ENCODE data around the gene ZNF281.

The ZNF281 gene

DNA sequence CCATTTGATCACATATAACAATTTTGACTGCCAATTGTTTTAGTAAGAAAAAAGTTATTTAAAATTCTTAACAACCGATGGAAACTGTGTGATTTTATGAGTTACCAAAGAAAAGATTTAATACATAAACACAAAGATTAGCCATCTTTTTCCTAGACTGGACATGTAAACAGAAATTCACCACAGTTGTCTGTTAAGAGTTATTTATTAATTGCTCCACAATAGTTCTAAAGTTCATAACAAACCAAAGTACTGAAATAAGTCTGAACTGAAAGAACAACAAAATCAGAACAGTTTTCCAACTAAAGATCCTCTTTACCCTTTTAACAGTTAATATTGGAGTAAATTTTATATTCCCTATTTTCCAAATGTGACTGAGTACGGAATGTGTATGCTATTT lies 8.6 kb downstream of the ZNF281 start:
- H3F3A ChIP-seq (ENCODE audit: insufficient read depth, low read length), result no peaks in the 10 kb centered on the region
- TF ChIP-seq, protein P1, sequence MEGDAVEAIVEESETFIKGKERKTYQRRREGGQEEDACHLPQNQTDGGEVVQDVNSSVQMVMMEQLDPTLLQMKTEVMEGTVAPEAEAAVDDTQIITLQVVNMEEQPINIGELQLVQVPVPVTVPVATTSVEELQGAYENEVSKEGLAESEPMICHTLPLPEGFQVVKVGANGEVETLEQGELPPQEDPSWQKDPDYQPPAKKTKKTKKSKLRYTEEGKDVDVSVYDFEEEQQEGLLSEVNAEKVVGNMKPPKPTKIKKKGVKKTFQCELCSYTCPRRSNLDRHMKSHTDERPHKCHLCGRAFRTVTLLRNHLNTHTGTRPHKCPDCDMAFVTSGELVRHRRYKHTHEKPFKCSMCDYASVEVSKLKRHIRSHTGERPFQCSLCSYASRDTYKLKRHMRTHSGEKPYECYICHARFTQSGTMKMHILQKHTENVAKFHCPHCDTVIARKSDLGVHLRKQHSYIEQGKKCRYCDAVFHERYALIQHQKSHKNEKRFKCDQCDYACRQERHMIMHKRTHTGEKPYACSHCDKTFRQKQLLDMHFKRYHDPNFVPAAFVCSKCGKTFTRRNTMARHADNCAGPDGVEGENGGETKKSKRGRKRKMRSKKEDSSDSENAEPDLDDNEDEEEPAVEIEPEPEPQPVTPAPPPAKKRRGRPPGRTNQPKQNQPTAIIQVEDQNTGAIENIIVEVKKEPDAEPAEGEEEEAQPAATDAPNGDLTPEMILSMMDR (IDR thresholded peaks at IDR 0.05; ENCODE audit: low read length), result no peak
- TF ChIP-seq EZH2 (optimal IDR thresholded peaks at IDR 0.05; ENCODE audit: low read depth, low read length) (no peak), EZH2phosphoT487 (IDR thresholded peaks at IDR 0.05; ENCODE audit: low read length) (no peak)
- H2AFZ ChIP-seq (ENCODE audit: low read length), result no peak overlapping the region
- no peak overlapping the region for H3K9ac ChIP-seq (ENCODE audit: low read length)
- H3K27ac ChIP-seq (ENCODE audit: low read length), result no peak overlapping the region
- 0 out of 2 replicates have a peak, but pooled peaks cover 3% of the 10 kb centered on the region for H4K20me1 ChIP-seq (ENCODE audit: insufficient read depth, low read length)
- H3K36me3 ChIP-seq (replicated peaks; ENCODE audit: insufficient read depth, low read length), result no peaks in the 10 kb centered on the region
- peaks cover 14% of the 10 kb centered on the region for H3K79me2 ChIP-seq (ENCODE audit: low read length)
- H3K27me3 ChIP-seq (replicated peaks; ENCODE audit: insufficient read depth, low read length), result no peaks in the 10 kb centered on the region
- no peak overlapping the region for H3K4me2 ChIP-seq (ENCODE audit: low read depth, low read length)
- no peak for DNase-seq
- no peaks in the 10 kb centered on the region for H3K9me3 ChIP-seq (replicated peaks; ENCODE audit: insufficient read depth, low read length)
- H3K9me2 ChIP-seq (replicated peaks; ENCODE audit: insufficient read depth, low read length), result no peaks in the 10 kb centered on the region
- H3K4me3 ChIP-seq (ENCODE audit: low read length), result no peak overlapping the region
- H3K4me1 ChIP-seq (ENCODE audit: low read length), result no peaks in the 10 kb centered on the region

- Histone ChIP-seq H3K4me2 (ENCODE audit: low read depth, low read length) (no peak overlapping the region), H3K9me3 (replicated peaks; ENCODE audit: insufficient read depth, low read length) (no peaks in the 10 kb centered on the region), H4K20me1 (ENCODE audit: insufficient read depth, low read length) (0 out of 2 replicates have a peak, but pooled peaks cover 3% of the 10 kb centered on the region), H3K4me1 (ENCODE audit: low read length) (no peaks in the 10 kb centered on the region), H3K9me2 (replicated peaks; ENCODE audit: insufficient read depth, low read length) (no peaks in the 10 kb centered on the region), H3K27me3 (replicated peaks; ENCODE audit: insufficient read depth, low read length) (no peaks in the 10 kb centered on the region), H3F3A (ENCODE audit: insufficient read depth, low read length) (no peaks in the 10 kb centered on the region), H2AFZ (ENCODE audit: low read length) (no peak overlapping the region), H3K4me3 (ENCODE audit: low read length) (no peak overlapping the region), H3K9ac (ENCODE audit: low read length) (no peak overlapping the region), H3K36me3 (replicated peaks; ENCODE audit: insufficient read depth, low read length) (no peaks in the 10 kb centered on the region), H3K79me2 (ENCODE audit: low read length) (peaks cover 8% of the 10 kb centered on the region), H3K27ac (ENCODE audit: low read length) (no peak overlapping the region)
- no peak for TF ChIP-seq EZH2phosphoT487 (IDR thresholded peaks at IDR 0.05; ENCODE audit: low read length)
- TF ChIP-seq, protein P1 (IDR thresholded peaks at IDR 0.05; ENCODE audit: low read length), result no peak
- no peak for TF ChIP-seq EZH2 (optimal IDR thresholded peaks at IDR 0.05; ENCODE audit: low read depth, low read length)
- no peak for DNase-seq
These were observed 9.3 kb downstream of the ZNF281 start for GRCh38 chr1:200400556-200400955.

- Histone ChIP-seq H3K27me3 (replicated peaks; ENCODE audit: insufficient read depth, low read length) (no peaks in the 10 kb centered on the region), H3K4me3 (ENCODE audit: low read length) (no peak overlapping the region), H3K4me2 (ENCODE audit: low read depth, low read length) (no peak overlapping the region), H3K4me1 (ENCODE audit: low read length) (no peaks in the 10 kb centered on the region), H4K20me1 (ENCODE audit: insufficient read depth, low read length) (0 out of 2 replicates have a peak, but pooled peaks cover 3% of the 10 kb centered on the region), H3K27ac (ENCODE audit: low read length) (no peak overlapping the region), H3K9ac (ENCODE audit: low read length) (no peak overlapping the region), H3K36me3 (replicated peaks; ENCODE audit: insufficient read depth, low read length) (no peaks in the 10 kb centered on the region), H2AFZ (ENCODE audit: low read length) (no peak overlapping the region), H3K79me2 (ENCODE audit: low read length) (peaks cover under 1% of the 10 kb centered on the region), H3F3A (ENCODE audit: insufficient read depth, low read length) (no peaks in the 10 kb centered on the region), H3K9me2 (replicated peaks; ENCODE audit: insufficient read depth, low read length) (no peaks in the 10 kb centered on the region), H3K9me3 (replicated peaks; ENCODE audit: insufficient read depth, low read length) (no peaks in the 10 kb centered on the region)
- no peak for DNase-seq
- no peak for TF ChIP-seq EZH2 (optimal IDR thresholded peaks at IDR 0.05; ENCODE audit: low read depth, low read length)
- TF ChIP-seq, protein P1 (IDR thresholded peaks at IDR 0.05; ENCODE audit: low read length), result no peak
- TF ChIP-seq EZH2phosphoT487 (IDR thresholded peaks at IDR 0.05; ENCODE audit: low read length), result no peak
These were observed 10.0 kb downstream of the ZNF281 start for GRCh38 chr1:200399860-200400259.

Data from MM.1S (cell line).